ENCODE results near the gene VWA1.
"Not testable (repeated sequence)": the region's sequence is repeated elsewhere in the genome, so short reads cannot be mapped to it uniquely, and the experiment has no call there.

The VWA1 gene

GRCh38 chr1:1435106-1435903 is at the start of gene VWA1:
Gene VWA1, plus strand, starts transcription at chr1:1435690. Its CDS starts 59 bp downstream, at chr1:1435749.
- DNase-seq (ENCODE audit: low read depth in 3 of 3) = peak; percentile 30 to 56 (median 43)

GRCh38 chr1:1385931-1386330 is 49.6 kb upstream of the VWA1 start:
- no peak for DNase-seq (ENCODE audit: low read depth in 3 of 3)

GRCh38 chr1:1387098-1388077 is 48.1 kb upstream of the VWA1 start:
- DNase-seq (ENCODE audit: low read depth in 3 of 3) = no peak

- DNase-seq (ENCODE audit: low read depth in 3 of 3) = no peak
Measured at GRCh38 chr1:1388078-1388472, 47.4 kb upstream of the VWA1 start.

GRCh38 chr1:1390675-1391074 is 44.8 kb upstream of the VWA1 start:
- DNase-seq (ENCODE audit: low read depth in 3 of 3) = no peak

- no peak for DNase-seq (ENCODE audit: low read depth in 3 of 3)
Measured at GRCh38 chr1:1391225-1391624, 44.3 kb upstream of the VWA1 start.

GRCh38 chr1:1393014-1393413 is 42.5 kb upstream of the VWA1 start:
- no peak for DNase-seq (ENCODE audit: low read depth in 3 of 3)

- no peak for DNase-seq (ENCODE audit: low read depth in 3 of 3)
Measured at GRCh38 chr1:1393428-1393827, 42.1 kb upstream of the VWA1 start.

GRCh38 chr1:1394116-1394515 is 41.4 kb upstream of the VWA1 start:
- no peak for DNase-seq (ENCODE audit: low read depth in 3 of 3)

- no peak for DNase-seq (ENCODE audit: low read depth in 3 of 3)
Measured at GRCh38 chr1:1395166-1395565, 40.3 kb upstream of the VWA1 start.

GRCh38 chr1:1397839-1398523 is 37.5 kb upstream of the VWA1 start:
- no peak for DNase-seq (ENCODE audit: low read depth in 3 of 3)

- DNase-seq (ENCODE audit: low read depth in 3 of 3) = no peak
Measured at GRCh38 chr1:1398677-1399186, 36.8 kb upstream of the VWA1 start.

- peak; percentile 98 to 100 (median 99) for DNase-seq (ENCODE audit: low read depth in 3 of 3)
Measured at GRCh38 chr1:1399187-1399871, 36.2 kb upstream of the VWA1 start, which contains the start of gene CCNL2. Gene CCNL2, minus strand, starts transcription at chr1:1399335. Its CDS starts 29 bp downstream, at chr1:1399306.

GRCh38 chr1:1399872-1400575 is 35.5 kb upstream of the VWA1 start:
- no peak for DNase-seq (ENCODE audit: low read depth in 3 of 3)

- no peak for DNase-seq (ENCODE audit: low read depth in 3 of 3)
Measured at GRCh38 chr1:1400576-1401456, 34.7 kb upstream of the VWA1 start.

- no peak for DNase-seq (ENCODE audit: low read depth in 3 of 3)
Measured at GRCh38 chr1:1401457-1402010, 34.0 kb upstream of the VWA1 start.

- no peak for DNase-seq (ENCODE audit: low read depth in 3 of 3)
Measured at GRCh38 chr1:1402072-1402900, 33.2 kb upstream of the VWA1 start.

GRCh38 chr1:1402901-1403392 is 32.5 kb upstream of the VWA1 start:
- not testable (repeated sequence) for DNase-seq (ENCODE audit: low read depth in 3 of 3)

All from stimulated activated CD4-positive, alpha-beta T cell treated with anti-CD3 and anti-CD28 coated beads, TNF-alpha, amount 100 ng/mL, for 4 hours (primary cell).